Panc1 (cell line): Measurements from ENCODE around the gene CEBPA. TPM values are rescaled to one million over a fixed set of nuclear protein-coding genes. Genes with fewer than 3 reads are reported as not detected.

Source experiments
- ATAC-seq: fragments of 200-7000 bp; cut with Tn5 transposase; 2 replicates; pipeline ENCODE4 v1.9.1; 2020; ENCODE audit warnings: mild to moderate bottlenecking, moderate library complexity
- BruUV-seq: library from RNA; stranded (reverse); fragments of 400-500 nt; replicated peaks from 2 replicates; lab custom pipeline; 2021; lab: Mats Ljungman, UMichigan
- CTCF ChIA-PET: fragments of 300-600 bp; sonication (Branson Sonifier 250); formaldehyde crosslinking; loops from one replicate; lab custom pipeline; 2022; ENCODE audit warnings: antibody characterized with exemption; lab: Charles Lee
- POLR2A ChIA-PET: fragments of 300-600 bp; sonication (Branson Sonifier 250); formaldehyde crosslinking; loops from one replicate; lab custom pipeline; 2022; ENCODE audit warnings: antibody characterized with exemption; lab: Charles Lee
- DNase-seq: peaks from one replicate; pipeline ENCODE4 v3.0.0-alpha.2; 2010; ENCODE audit warnings: low read depth, low spot score
- H3K27ac ChIP-seq: 2 replicates; pipeline ENCODE4 v1.5.1; 2011; ENCODE audit warnings: mild to moderate bottlenecking, low read length, inconsistent platforms
- H3K27me3 ChIP-seq: fragments of 200-500 bp; sonication (Bioruptor generic); 2 replicates; pipeline ENCODE4 v1.6.0; 2014; ENCODE audit warnings: low read length, inconsistent platforms; ENCODE audit not compliant: control insufficient read depth, insufficient read depth
- H3K36me3 ChIP-seq: fragments of 200-500 bp; sonication (Bioruptor generic); 2 replicates; pipeline ENCODE4 v1.5.1; 2014; ENCODE audit warnings: inconsistent platforms, mild to moderate bottlenecking, low read length, moderate library complexity; ENCODE audit not compliant: control insufficient read depth, insufficient read depth
- H3K4me1 ChIP-seq: 2 replicates; pipeline ENCODE4 v1.5.1; 2011; ENCODE audit warnings: inconsistent platforms, mild to moderate bottlenecking, low read length, moderate library complexity; ENCODE audit not compliant: control insufficient read depth, insufficient read depth
- H3K4me3 ChIP-seq, 2 experiments: 2 replicates each; pipeline ENCODE4 v1.5.1; 2011 to 2012; ENCODE audit warnings: low read depth in 2 of 2, low read length in 2 of 2, mild to moderate bottlenecking in 2 of 2, inconsistent platforms in 1 of 2, moderate library complexity in 1 of 2
- H3K9me3 ChIP-seq: fragments of 200-500 bp; sonication (Bioruptor generic); 2 replicates; pipeline ENCODE4 v1.5.1; 2014; ENCODE audit warnings: low read depth, mild to moderate bottlenecking, inconsistent platforms, low read length, moderate library complexity; ENCODE audit not compliant: control insufficient read depth, insufficient read depth
- POLR2AphosphoS5 ChIP-seq: IDR thresholded peaks from 2 replicates; pipeline ENCODE4 v1.6.1; 2012; ENCODE audit warnings: mild to moderate bottlenecking, low read depth, low read length, moderate library complexity
- REST ChIP-seq, 2 experiments: IDR thresholded peaks; 2 replicates each; pipeline ENCODE4 v1.6.1; 2011 to 2012; ENCODE audit warnings: low read depth in 2 of 2, control low read depth in 1 of 2, low read length in 1 of 2, mild to moderate bottlenecking in 1 of 2, moderate library complexity in 1 of 2; ENCODE audit not compliant: insufficient read depth in 1 of 2
- SIN3A ChIP-seq: IDR thresholded peaks from 2 replicates; pipeline ENCODE4 v1.6.1; 2012; ENCODE audit warnings: low read depth, mild to moderate bottlenecking, low read length, moderate library complexity, borderline replicate concordance; ENCODE audit not compliant: insufficient read depth
- TCF7L2 ChIP-seq: IDR thresholded peaks from 2 replicates; pipeline ENCODE4 v1.6.1; 2011; ENCODE audit warnings: mild to moderate bottlenecking, low read depth, low read length, inconsistent platforms
- in situ Hi-C: cut with HindIII; loops from 2 replicates; pipeline ENCODE4 v1.10.0; 2016; ENCODE audit warnings: low sequenced_read_pairs, low pct_unique_long_range_greater_than_20kb
- intact Hi-C: fragments of 100-400 bp; cut with micrococcal nuclease; formaldehyde crosslinking; loops from one replicate; pipeline ENCODE4 v1.10.0; 2022; ENCODE audit not compliant: unreplicated experiment
- total RNA-seq: library from RNA; stranded (reverse); gene quantifications from one replicate; pipeline ENCODE4 v1.2.1, GENCODE V29; 2021; ENCODE audit not compliant: unreplicated experiment
- TF ChIP-seq, protein P1 (sequence below): fragments of 450-650 bp; IDR thresholded peaks from 2 replicates; pipeline ENCODE4 v1.5.1; 2017; ENCODE audit warnings: mild to moderate bottlenecking

Gene CEBPA
- total RNA-seq, 1 experiment from 2014 or later: 1.6 TPM

DNA sequence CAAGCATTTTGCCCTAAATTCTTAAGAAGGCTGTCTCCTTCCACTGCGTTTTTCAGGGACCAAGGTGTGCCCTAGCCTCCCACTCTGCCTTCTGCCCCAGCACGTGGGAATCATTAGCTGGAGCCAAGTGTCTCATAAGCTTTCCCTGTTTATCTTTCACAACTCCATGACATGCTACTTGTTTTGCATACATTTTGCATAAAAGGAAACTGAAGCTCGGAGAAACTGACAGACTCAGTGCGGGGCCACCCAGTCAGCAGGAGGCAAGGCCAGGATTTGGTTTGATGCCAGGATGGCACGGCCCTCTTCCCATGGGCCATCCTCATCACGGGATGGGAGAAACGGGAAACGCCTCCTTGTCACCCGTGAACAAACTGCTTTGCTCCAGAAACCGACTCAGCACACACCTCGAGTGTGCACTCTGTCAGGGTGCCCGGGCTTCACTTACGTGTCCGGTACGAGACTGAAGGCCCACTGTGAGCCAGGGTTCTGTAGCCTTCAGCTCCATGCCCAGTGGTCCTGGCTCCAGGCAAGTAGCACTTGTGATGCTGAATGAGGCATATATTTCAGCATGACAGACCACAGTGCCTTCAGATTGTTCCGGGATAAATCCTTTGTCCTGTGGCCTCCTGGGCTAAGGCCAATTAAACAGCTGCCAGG is 9.6 kb downstream of the CEBPA start:
- peaks cover 20% of the 10 kb centered on the region for H3K4me1 ChIP-seq
- ATAC-seq: peak; percentile 45
- H3K4me3 ChIP-seq: no peak overlapping the region
- CTCF ChIA-PET: interaction anchor here (0.6 kb wide), 1 partner anchor 19 kb away, joined by 3 read pairs; no protein-coding TSS in a partner anchor
- H3K27ac ChIP-seq: no peak overlapping the region
- DNase-seq: no peak
- no peaks in the 10 kb centered on the region for H3K36me3 ChIP-seq
- H3K9me3 ChIP-seq: peaks cover 15% of the 10 kb centered on the region; the same call in 1 of the 2 replicates
- POLR2A ChIA-PET: no interaction called here
- no TSS peak for BruUV-seq
- intact Hi-C loops (no loop called here), in situ Hi-C loops (loop anchor here (10.0 kb wide), 1 partner anchor 52 kb away; no protein-coding TSS in a partner anchor)
- no peak for TF ChIP-seq POLR2AphosphoS5
- TF ChIP-seq, protein P1, sequence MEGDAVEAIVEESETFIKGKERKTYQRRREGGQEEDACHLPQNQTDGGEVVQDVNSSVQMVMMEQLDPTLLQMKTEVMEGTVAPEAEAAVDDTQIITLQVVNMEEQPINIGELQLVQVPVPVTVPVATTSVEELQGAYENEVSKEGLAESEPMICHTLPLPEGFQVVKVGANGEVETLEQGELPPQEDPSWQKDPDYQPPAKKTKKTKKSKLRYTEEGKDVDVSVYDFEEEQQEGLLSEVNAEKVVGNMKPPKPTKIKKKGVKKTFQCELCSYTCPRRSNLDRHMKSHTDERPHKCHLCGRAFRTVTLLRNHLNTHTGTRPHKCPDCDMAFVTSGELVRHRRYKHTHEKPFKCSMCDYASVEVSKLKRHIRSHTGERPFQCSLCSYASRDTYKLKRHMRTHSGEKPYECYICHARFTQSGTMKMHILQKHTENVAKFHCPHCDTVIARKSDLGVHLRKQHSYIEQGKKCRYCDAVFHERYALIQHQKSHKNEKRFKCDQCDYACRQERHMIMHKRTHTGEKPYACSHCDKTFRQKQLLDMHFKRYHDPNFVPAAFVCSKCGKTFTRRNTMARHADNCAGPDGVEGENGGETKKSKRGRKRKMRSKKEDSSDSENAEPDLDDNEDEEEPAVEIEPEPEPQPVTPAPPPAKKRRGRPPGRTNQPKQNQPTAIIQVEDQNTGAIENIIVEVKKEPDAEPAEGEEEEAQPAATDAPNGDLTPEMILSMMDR: no peak
- TF ChIP-seq SIN3A: no peak
- TF ChIP-seq TCF7L2: no peak
- TF ChIP-seq REST (IDR thresholded peaks at IDR 0.05; ENCODE audit: insufficient read depth in 1 of 2, low read depth in 2 of 2, low read length in 1 of 2): no peak
- H3K27me3 ChIP-seq: 0 out of 2 replicates have a peak, but pooled peaks cover 2% of the 10 kb centered on the region

GRCh38 chr19:33291623-33292534 is 10.5 kb downstream of the CEBPA start:
- Histone ChIP-seq H3K36me3 (no peaks in the 10 kb centered on the region), H3K27me3 (0 out of 2 replicates have a peak, but pooled peaks cover 2% of the 10 kb centered on the region), H3K4me1 (peaks cover 20% of the 10 kb centered on the region), H3K9me3 (peaks cover 15% of the 10 kb centered on the region; the same call in 1 of the 2 replicates), H3K27ac (no peak overlapping the region), H3K4me3 (no peak overlapping the region)
- no TSS peak for BruUV-seq
- intact Hi-C loops: no loop called here
- no peak for ATAC-seq
- CTCF ChIA-PET: no interaction called here
- POLR2A ChIA-PET: interaction anchor here (0.6 kb wide), 1 partner anchor 39 kb away, joined by 3 read pairs; no protein-coding TSS in a partner anchor
- DNase-seq: no peak
- TF ChIP-seq POLR2AphosphoS5 (no peak), SIN3A (no peak), TCF7L2 (no peak), REST (IDR thresholded peaks at IDR 0.05; ENCODE audit: insufficient read depth in 1 of 2, low read depth in 2 of 2, low read length in 1 of 2) (no peak)
- TF ChIP-seq, protein P1: no peak
- in situ Hi-C loops: loop anchor here (10.0 kb wide), 1 partner anchor 53 kb away; no protein-coding TSS in a partner anchor
